Muscle of leg (tissue), 11 donors: ENCODE data around the gene PCDHGB3. TPM values are rescaled to one million over a fixed set of nuclear protein-coding genes. Genes with fewer than 3 reads are reported as not detected.

Experiments
- DNase-seq: peaks from one replicate; pipeline ENCODE4 v3.0.0; 2013
- H3K27ac ChIP-seq: one replicate; pipeline ENCODE4 v1.5.1; 2013; ENCODE audit warnings: mild to moderate bottlenecking, low read length, control low read depth
- H3K27me3 ChIP-seq: one replicate; pipeline ENCODE4 v1.6.1; 2013; ENCODE audit warnings: low read length; ENCODE audit not compliant: control insufficient read depth, insufficient read depth
- H3K36me3 ChIP-seq: one replicate; pipeline ENCODE4 v1.6.1; 2013; ENCODE audit warnings: low read length; ENCODE audit not compliant: control insufficient read depth, insufficient read depth
- H3K4me1 ChIP-seq: one replicate; pipeline ENCODE4 v1.6.1; 2013; ENCODE audit warnings: low read length; ENCODE audit not compliant: control insufficient read depth, insufficient read depth
- H3K4me3 ChIP-seq: one replicate; pipeline ENCODE4 v1.5.1; 2013; ENCODE audit warnings: low read length, control low read depth
- H3K9me3 ChIP-seq: replicated peaks from 2 replicates; pipeline ENCODE4 v1.6.1; 2013; ENCODE audit warnings: low read depth, low read length; ENCODE audit not compliant: control insufficient read depth
- WGBS: methylation state at CpG from one replicate; pipeline ENCODE4 v1.1.5; 2013; ENCODE audit warnings: missing lambda C conversion rate; ENCODE audit not compliant: insufficient coverage; 5-methylcytosine and 5-hydroxymethylcytosine counted together
- polyA plus RNA-seq, 8 donors: library from polyadenylated mRNA; unstranded; fragments of 120-200 nt; gene quantifications; one replicate each; pipeline versions ENCODE4 v1.2.1 to v1.2.3, GENCODE V29; 2013; ENCODE audit warnings: inconsistent platforms in 1 of 8, low replicate concordance in 1 of 8; ENCODE audit not compliant: insufficient read length in 8 of 8, insufficient read depth in 1 of 8
- total RNA-seq: library from RNA; stranded (reverse); fragments of 120-200 nt; gene quantifications from one replicate; pipeline ENCODE4 v1.2.4, GENCODE V29; 2013

The PCDHGB3 gene
- total and polyA plus RNA-seq, 9 donors = 0.70 to 2.0 (median 1.3) TPM

DNA sequence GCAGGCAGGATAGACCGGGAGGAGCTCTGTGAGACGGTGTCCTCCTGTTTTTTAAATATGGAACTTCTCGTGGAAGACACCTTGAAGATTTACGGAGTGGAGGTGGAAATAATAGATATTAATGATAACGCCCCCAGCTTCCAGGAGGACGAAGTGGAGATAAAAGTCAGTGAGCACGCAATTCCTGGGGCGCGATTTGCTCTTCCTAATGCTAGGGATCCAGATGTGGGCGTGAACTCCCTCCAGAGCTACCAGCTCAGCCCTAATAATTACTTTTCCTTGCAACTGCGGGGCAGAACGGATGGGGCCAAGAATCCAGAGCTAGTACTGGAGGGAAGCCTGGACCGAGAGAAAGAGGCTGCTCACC lies 51.4 kb downstream of the PCDHGB3 start:
- peaks cover 83% of the 10 kb centered on the region for H3K9me3 ChIP-seq
- H3K36me3 ChIP-seq = no peaks in the 10 kb centered on the region
- peak overlapping the region; percentile 16 for H3K4me3 ChIP-seq
- no peak overlapping the region for H3K27ac ChIP-seq
- no peak for DNase-seq
- WGBS = 9% methylated on average over 11 of the region's 13 CpGs
- peaks cover 31% of the 10 kb centered on the region for H3K27me3 ChIP-seq
- H3K4me1 ChIP-seq = peaks cover 2% of the 10 kb centered on the region

Other genes with a start within 250 kb of the PCDHGB3 start
Only the 30 nearest of the 37 such genes appear.
- gene PCDHB9, start 183.1 kb upstream of the PCDHGB3 start, total RNA-seq = 1.3 TPM
- gene PCDHB9, start 183.1 kb upstream of the PCDHGB3 start, polyA plus RNA-seq = 1 to 10 TPM; 1.7 to 3.6 (median 2.7) TPM
- 2.1 TPM for gene PCDHB10, start 177.9 kb upstream of the PCDHGB3 start, total RNA-seq
- gene PCDHB10, start 177.9 kb upstream of the PCDHGB3 start, polyA plus RNA-seq = 1 to 10 TPM; 4.1 to 5.1 (median 4.7) TPM
- 4.3 TPM for gene PCDHB11, start 170.6 kb upstream of the PCDHGB3 start, total RNA-seq
- 1 to 10 TPM; 1.9 to 4.1 (median 2.5) TPM for gene PCDHB11, start 170.6 kb upstream of the PCDHGB3 start, polyA plus RNA-seq
- 2.4 TPM for gene PCDHB12, start 161.5 kb upstream of the PCDHGB3 start, total RNA-seq
- 1 to 10 TPM; 2.1 to 3.5 (median 2.6) TPM for gene PCDHB12, start 161.5 kb upstream of the PCDHGB3 start, polyA plus RNA-seq
- 1.9 TPM for gene PCDHB13, start 156.3 kb upstream of the PCDHGB3 start, total RNA-seq
- 1 to 10 TPM; 1.6 to 4.5 (median 2.8) TPM for gene PCDHB13, start 156.3 kb upstream of the PCDHGB3 start, polyA plus RNA-seq
- gene PCDHB14, start 146.9 kb upstream of the PCDHGB3 start, total RNA-seq = 4.8 TPM
- 1 to 10 TPM; 5.6 to 9.0 (median 6.7) TPM for gene PCDHB14, start 146.9 kb upstream of the PCDHGB3 start, polyA plus RNA-seq
- gene PCDHB15, start 124.8 kb upstream of the PCDHGB3 start, total RNA-seq = 4.3 TPM
- 1 to 10 TPM; 5.3 to 8.6 (median 7.1) TPM for gene PCDHB15, start 124.8 kb upstream of the PCDHGB3 start, polyA plus RNA-seq
- gene SLC25A2, start 66.2 kb upstream of the PCDHGB3 start, total RNA-seq = 0.22 TPM
- gene SLC25A2, start 66.2 kb upstream of the PCDHGB3 start, polyA plus RNA-seq = under 1 TPM in 1 of 8 donors, not detected in 7; 0.08 TPM
- gene TAF7, start 49.5 kb upstream of the PCDHGB3 start, total RNA-seq = 75.1 TPM
- gene TAF7, start 49.5 kb upstream of the PCDHGB3 start, polyA plus RNA-seq = 100 to 1,000 TPM in 1 of 8 donors, 10 to 100 TPM in 7; 65.9 to 108 (median 83.4) TPM
- 0.44 TPM for gene PCDHGA1, start 39.7 kb upstream of the PCDHGB3 start, total RNA-seq
- gene PCDHGA1, start 39.7 kb upstream of the PCDHGB3 start, polyA plus RNA-seq = under 1 TPM; 0.49 to 0.86 (median 0.64) TPM
- 1.6 TPM for gene PCDHGA2, start 31.5 kb upstream of the PCDHGB3 start, total RNA-seq
- gene PCDHGA2, start 31.5 kb upstream of the PCDHGB3 start, polyA plus RNA-seq = 1 to 10 TPM; 1.6 to 2.8 (median 2.1) TPM
- gene PCDHGA3, start 26.4 kb upstream of the PCDHGB3 start, total RNA-seq = 1.2 TPM
- 1 to 10 TPM in 4 of 8 donors, under 1 TPM in 4; 0.94 to 2.0 (median 1.0) TPM for gene PCDHGA3, start 26.4 kb upstream of the PCDHGB3 start, polyA plus RNA-seq
- 1.3 TPM for gene PCDHGB1, start 20.1 kb upstream of the PCDHGB3 start, total RNA-seq
- under 1 TPM; 0.43 to 0.90 (median 0.63) TPM for gene PCDHGB1, start 20.1 kb upstream of the PCDHGB3 start, polyA plus RNA-seq
- gene PCDHGA4, start 15.2 kb upstream of the PCDHGB3 start, total RNA-seq = 1.8 TPM
- 1 to 10 TPM in 7 of 8 donors, under 1 TPM in 1; 0.71 to 2.2 (median 1.3) TPM for gene PCDHGA4, start 15.2 kb upstream of the PCDHGB3 start, polyA plus RNA-seq
- gene PCDHGB2, start 10.2 kb upstream of the PCDHGB3 start, total RNA-seq = 1.5 TPM
- gene PCDHGB2, start 10.2 kb upstream of the PCDHGB3 start, polyA plus RNA-seq = 1 to 10 TPM; 1.5 to 2.8 (median 1.9) TPM
- gene PCDHGA5, start 6.1 kb upstream of the PCDHGB3 start, total RNA-seq = 2.3 TPM
- 1 to 10 TPM; 1.6 to 3.8 (median 2.3) TPM for gene PCDHGA5, start 6.1 kb upstream of the PCDHGB3 start, polyA plus RNA-seq
- gene PCDHGA6, start 3.6 kb downstream of the PCDHGB3 start, total RNA-seq = 3.5 TPM
- gene PCDHGA6, start 3.6 kb downstream of the PCDHGB3 start, polyA plus RNA-seq = 1 to 10 TPM; 2.2 to 4.4 (median 3.0) TPM
- gene PCDHGA7, start 12.5 kb downstream of the PCDHGB3 start, total RNA-seq = 2.3 TPM
- gene PCDHGA7, start 12.5 kb downstream of the PCDHGB3 start, polyA plus RNA-seq = 1 to 10 TPM; 1.2 to 2.4 (median 1.5) TPM
- gene PCDHGB4, start 17.5 kb downstream of the PCDHGB3 start, total RNA-seq = 4.2 TPM
- 1 to 10 TPM; 1.7 to 3.6 (median 2.5) TPM for gene PCDHGB4, start 17.5 kb downstream of the PCDHGB3 start, polyA plus RNA-seq
- gene PCDHGA8, start 22.4 kb downstream of the PCDHGB3 start, total RNA-seq = 1.6 TPM
- gene PCDHGA8, start 22.4 kb downstream of the PCDHGB3 start, polyA plus RNA-seq = under 1 TPM; 0.31 to 0.95 (median 0.61) TPM
- 4.3 TPM for gene PCDHGB5, start 27.7 kb downstream of the PCDHGB3 start, total RNA-seq
- gene PCDHGB5, start 27.7 kb downstream of the PCDHGB3 start, polyA plus RNA-seq = 1 to 10 TPM; 3.0 to 6.3 (median 4.5) TPM
- 3.8 TPM for gene PCDHGA9, start 32.5 kb downstream of the PCDHGB3 start, total RNA-seq
- gene PCDHGA9, start 32.5 kb downstream of the PCDHGB3 start, polyA plus RNA-seq = 1 to 10 TPM; 3.0 to 4.7 (median 4.0) TPM
- 3.0 TPM for gene PCDHGB6, start 37.8 kb downstream of the PCDHGB3 start, total RNA-seq
- gene PCDHGB6, start 37.8 kb downstream of the PCDHGB3 start, polyA plus RNA-seq = 1 to 10 TPM; 2.8 to 6.0 (median 4.3) TPM
- 3.0 TPM for gene PCDHGA10, start 42.7 kb downstream of the PCDHGB3 start, total RNA-seq
- 1 to 10 TPM; 1.3 to 3.4 (median 2.1) TPM for gene PCDHGA10, start 42.7 kb downstream of the PCDHGB3 start, polyA plus RNA-seq
- 4.2 TPM for gene PCDHGB7, start 47.4 kb downstream of the PCDHGB3 start, total RNA-seq
- gene PCDHGB7, start 47.4 kb downstream of the PCDHGB3 start, polyA plus RNA-seq = 10 to 100 TPM in 1 of 8 donors, 1 to 10 TPM in 7; 5.0 to 10.5 (median 9.0) TPM
- gene PCDHGA11, start 50.8 kb downstream of the PCDHGB3 start, total RNA-seq = 3.1 TPM
- 1 to 10 TPM; 1.9 to 5.2 (median 3.4) TPM for gene PCDHGA11, start 50.8 kb downstream of the PCDHGB3 start, polyA plus RNA-seq
- gene PCDHGA12, start 60.3 kb downstream of the PCDHGB3 start, total RNA-seq = 2.4 TPM
- 1 to 10 TPM; 1.4 to 3.6 (median 2.1) TPM for gene PCDHGA12, start 60.3 kb downstream of the PCDHGB3 start, polyA plus RNA-seq
- gene PCDHGC3, start 105.7 kb downstream of the PCDHGB3 start, total RNA-seq = 52.7 TPM
- gene PCDHGC3, start 105.7 kb downstream of the PCDHGB3 start, polyA plus RNA-seq = 100 to 1,000 TPM in 7 of 8 donors, 10 to 100 TPM in 1; 87.6 to 165 (median 131) TPM
- 1.8 TPM for gene PCDHGC4, start 114.8 kb downstream of the PCDHGB3 start, total RNA-seq
- 1 to 10 TPM in 7 of 8 donors, under 1 TPM in 1; 0.98 to 2.1 (median 1.5) TPM for gene PCDHGC4, start 114.8 kb downstream of the PCDHGB3 start, polyA plus RNA-seq
- gene PCDHGC5, start 118.8 kb downstream of the PCDHGB3 start, total RNA-seq = 0.75 TPM
- 1 to 10 TPM in 1 of 8 donors, under 1 TPM in 7; 0.29 to 1.1 (median 0.48) TPM for gene PCDHGC5, start 118.8 kb downstream of the PCDHGB3 start, polyA plus RNA-seq